ENCODE data around the gene UGT1A3. TPM values are rescaled to one million over a fixed set of nuclear protein-coding genes. Genes with fewer than 3 reads are reported as not detected.

UGT1A3 gene
- total RNA-seq, 1 donor from 2014 or later: not detected

DNA sequence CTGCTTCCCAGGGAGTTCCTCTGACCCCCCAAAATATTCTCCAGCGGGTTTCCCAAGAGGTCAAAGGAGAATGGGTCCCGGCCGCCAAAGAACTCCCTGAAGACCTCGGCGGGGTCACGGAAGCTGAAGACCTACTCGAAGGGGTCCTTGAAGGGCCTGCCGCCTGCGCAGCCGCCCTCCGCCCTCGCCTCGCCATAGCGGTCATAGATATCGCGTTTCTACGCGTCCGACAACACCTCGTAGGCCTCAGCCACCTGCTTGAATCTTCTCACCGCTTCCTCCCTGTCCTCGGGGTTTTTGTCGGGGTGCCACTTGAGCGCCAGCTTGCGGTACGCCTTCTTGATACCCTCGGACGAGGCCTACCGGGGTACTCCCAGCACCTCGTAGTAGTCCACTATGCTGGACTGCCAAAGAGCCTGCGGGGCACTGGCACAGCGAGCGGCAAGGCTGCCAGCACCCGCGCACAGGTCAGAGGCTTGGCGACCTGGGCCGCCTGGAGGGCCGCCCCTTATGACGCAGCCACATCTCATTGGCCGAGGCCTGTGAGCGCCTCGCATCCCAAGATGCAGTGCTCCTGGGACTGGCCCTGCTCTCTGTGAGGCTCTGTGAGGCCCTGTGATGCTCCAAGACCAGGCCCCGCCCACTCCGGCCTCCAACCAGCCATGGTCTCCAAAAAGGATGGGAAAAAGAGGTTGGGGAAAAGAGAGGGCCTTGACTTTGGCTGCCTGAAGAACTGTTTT lies 26.2 kb downstream of the UGT1A3 start:
- H3K4me3 Mint-ChIP-seq (ENCODE audit: unreplicated experiment): no peak overlapping the region
- no peak overlapping the region for H3K27ac Mint-ChIP-seq (ENCODE audit: unreplicated experiment)
- no peak for TF ChIP-seq CTCF (IDR thresholded peaks at IDR 0.05)
- H3K27me3 Mint-ChIP-seq (ENCODE audit: low read depth): peaks cover 12% of the 10 kb centered on the region
- peaks cover 2% of the 10 kb centered on the region for H3K9me3 Mint-ChIP-seq (ENCODE audit: low read depth)
- no peaks in the 10 kb centered on the region for H3K4me1 Mint-ChIP-seq (ENCODE audit: low read depth)
- peaks cover 2% of the 10 kb centered on the region for H3K36me3 Mint-ChIP-seq (ENCODE audit: low read depth)
- no peak for DNase-seq (ENCODE audit: low spot score)

- H3K27me3 Mint-ChIP-seq (ENCODE audit: low read depth): peaks cover 10% of the 10 kb centered on the region
- no peak overlapping the region for H3K4me3 Mint-ChIP-seq (ENCODE audit: unreplicated experiment)
- no peak for TF ChIP-seq CTCF (IDR thresholded peaks at IDR 0.05)
- no peaks in the 10 kb centered on the region for H3K4me1 Mint-ChIP-seq (ENCODE audit: low read depth)
- H3K36me3 Mint-ChIP-seq (ENCODE audit: low read depth): peaks cover 1% of the 10 kb centered on the region
- H3K9me3 Mint-ChIP-seq (ENCODE audit: low read depth): no peaks in the 10 kb centered on the region
- DNase-seq (ENCODE audit: low spot score): no peak
- no peak overlapping the region for H3K27ac Mint-ChIP-seq (ENCODE audit: unreplicated experiment)
Measured at GRCh38 chr2:233756429-233757081, 27.7 kb downstream of the UGT1A3 start.

DNA sequence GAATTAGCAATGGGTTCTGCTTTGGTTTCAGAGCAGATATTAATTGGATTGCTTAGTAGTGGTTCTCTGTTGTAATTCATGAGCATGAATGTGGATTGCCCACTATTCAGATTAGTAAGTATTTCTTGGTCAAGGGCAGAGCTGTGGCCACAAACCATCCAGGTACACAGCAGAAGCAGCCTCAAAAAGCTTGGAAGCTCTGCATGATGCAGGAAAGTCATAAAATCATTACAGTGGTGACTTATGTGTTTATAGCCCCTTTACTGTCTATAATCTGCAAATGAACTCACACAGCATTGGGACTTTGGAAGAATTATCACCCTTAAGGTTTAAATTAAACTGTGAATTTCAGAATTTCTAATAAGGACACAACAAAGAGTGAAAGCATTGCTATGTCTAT lies 29.3 kb downstream of the UGT1A3 start:
- no peaks in the 10 kb centered on the region for H3K9me3 Mint-ChIP-seq (ENCODE audit: low read depth)
- no peak for TF ChIP-seq CTCF (IDR thresholded peaks at IDR 0.05)
- peaks cover 7% of the 10 kb centered on the region for H3K27me3 Mint-ChIP-seq (ENCODE audit: low read depth)
- H3K36me3 Mint-ChIP-seq (ENCODE audit: low read depth): no peaks in the 10 kb centered on the region
- H3K4me1 Mint-ChIP-seq (ENCODE audit: low read depth): no peaks in the 10 kb centered on the region
- no peak overlapping the region for H3K4me3 Mint-ChIP-seq (ENCODE audit: unreplicated experiment)
- no peak for DNase-seq (ENCODE audit: low spot score)
- H3K27ac Mint-ChIP-seq (ENCODE audit: unreplicated experiment): no peak overlapping the region

- Mint-ChIP-seq H3K4me1 (ENCODE audit: low read depth) (peaks cover 2% of the 10 kb centered on the region), H3K27ac (ENCODE audit: unreplicated experiment) (no peak overlapping the region), H3K4me3 (ENCODE audit: unreplicated experiment) (no peak overlapping the region), H3K27me3 (ENCODE audit: low read depth) (peaks cover 6% of the 10 kb centered on the region), H3K36me3 (ENCODE audit: low read depth) (no peaks in the 10 kb centered on the region), H3K9me3 (ENCODE audit: low read depth) (no peaks in the 10 kb centered on the region)
- DNase-seq (ENCODE audit: low spot score): no peak
- TF ChIP-seq CTCF (IDR thresholded peaks at IDR 0.05): no peak
Measured at GRCh38 chr2:233758849-233759248, 30.0 kb downstream of the UGT1A3 start.

- H3K36me3 Mint-ChIP-seq (ENCODE audit: low read depth): no peaks in the 10 kb centered on the region
- no peak for TF ChIP-seq CTCF (IDR thresholded peaks at IDR 0.05)
- H3K27ac Mint-ChIP-seq (ENCODE audit: unreplicated experiment): no peak within 1 kb of the TSS
- no peak for DNase-seq (ENCODE audit: low spot score)
- H3K4me3 Mint-ChIP-seq (ENCODE audit: unreplicated experiment): no peak within 1 kb of the TSS
- peaks cover 10% of the 10 kb centered on the region for H3K4me1 Mint-ChIP-seq (ENCODE audit: low read depth)
- H3K27me3 Mint-ChIP-seq (ENCODE audit: low read depth): peaks cover 11% of the 10 kb centered on the region
- H3K9me3 Mint-ChIP-seq (ENCODE audit: low read depth): no peaks in the 10 kb centered on the region
Measured at GRCh38 chr2:233760043-233760442, 31.2 kb downstream of the UGT1A3 start, which contains the start of gene UGT1A1. Gene UGT1A1, plus strand, starts transcription at chr2:233760270. Its CDS starts 18 bp downstream, at chr2:233760288.

Data from chondrocyte (in vitro differentiated cells).